Amniotic stem cell (primary cell): ENCODE data around the gene SIPA1.

ENCODE experiments used
- DNase-seq: peaks from one replicate; lab custom pipeline; 2025; lab: John Stamatoyannopoulos, UW

SIPA1 gene

DNA sequence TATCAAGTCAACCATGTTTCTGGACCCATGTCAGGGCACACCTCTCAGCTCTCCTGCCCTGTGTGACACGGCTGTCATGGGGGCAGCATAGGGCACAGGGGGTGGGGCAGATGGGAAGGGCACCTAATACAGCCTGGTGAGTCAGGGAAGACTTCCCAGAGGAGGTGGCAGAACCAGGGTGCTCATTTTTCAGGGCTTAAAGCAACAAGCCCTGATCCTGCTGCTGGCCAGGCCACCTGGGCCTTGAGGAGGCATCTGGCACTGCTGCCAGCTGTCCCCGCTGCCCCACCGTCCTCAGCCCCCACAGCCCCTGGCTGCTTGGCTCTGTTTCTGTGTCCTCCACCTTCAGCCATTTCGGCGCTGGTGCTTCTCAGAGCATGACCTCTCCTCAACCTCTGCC is 28.2 kb upstream of the SIPA1 start:
- DNase-seq = no peak

DNA sequence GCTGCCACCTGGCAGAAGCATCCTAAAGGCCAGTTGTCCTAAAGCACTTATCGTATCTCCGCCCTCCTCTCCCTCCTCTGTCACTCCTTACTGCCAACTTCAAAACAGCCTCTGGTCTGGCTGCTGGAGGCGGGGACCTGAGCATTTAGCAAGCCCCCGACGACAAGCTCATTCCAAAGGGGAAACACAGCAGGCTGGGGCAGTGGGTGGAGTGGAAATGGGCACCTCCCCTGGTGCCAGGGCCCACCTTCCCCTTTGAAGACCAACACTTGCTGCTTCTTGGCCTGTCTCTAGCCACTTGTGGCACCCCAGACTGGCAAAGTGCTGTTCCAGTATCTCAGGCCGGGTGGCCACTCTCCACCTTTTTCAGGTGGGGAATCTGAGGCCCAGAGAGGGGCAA is 27.5 kb upstream of the SIPA1 start:
- no peak for DNase-seq

DNA sequence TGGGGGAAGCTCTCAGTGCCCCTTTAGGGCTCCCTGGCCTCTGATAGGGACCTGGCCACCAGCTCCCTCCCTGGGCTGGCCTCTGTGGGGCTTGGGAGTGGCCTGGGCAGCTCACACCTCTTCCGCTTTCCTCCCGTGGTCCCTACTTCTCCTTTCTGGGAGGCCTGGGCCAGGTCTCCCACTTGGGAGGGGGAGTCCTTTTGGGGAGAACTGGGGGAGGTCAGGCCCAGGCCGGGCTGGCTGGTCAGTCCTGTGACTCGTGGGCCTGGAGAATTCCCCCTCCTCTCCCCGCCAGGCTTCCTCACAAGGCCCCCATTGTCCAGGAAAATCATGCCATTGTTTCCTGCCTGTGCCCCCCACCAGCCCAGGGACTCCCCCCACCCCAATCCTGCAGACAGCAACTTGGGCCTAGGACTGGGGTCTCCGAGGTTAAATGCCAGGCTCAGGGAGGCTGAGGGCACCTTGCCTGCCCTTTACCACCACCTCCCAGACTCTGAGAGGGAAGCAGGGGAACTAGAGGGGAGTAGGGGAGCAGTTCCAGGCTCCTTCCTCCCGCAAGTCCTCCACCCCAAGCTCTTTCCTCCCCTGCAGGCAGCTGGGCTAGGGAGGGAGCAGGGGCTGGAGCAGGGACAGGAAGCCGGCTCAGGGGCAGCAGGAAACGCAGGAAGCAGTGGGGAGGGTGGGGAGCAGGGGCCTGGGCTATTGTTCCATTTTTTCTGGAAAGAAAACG is 26.7 kb upstream of the SIPA1 start:
- no peak for DNase-seq

DNA sequence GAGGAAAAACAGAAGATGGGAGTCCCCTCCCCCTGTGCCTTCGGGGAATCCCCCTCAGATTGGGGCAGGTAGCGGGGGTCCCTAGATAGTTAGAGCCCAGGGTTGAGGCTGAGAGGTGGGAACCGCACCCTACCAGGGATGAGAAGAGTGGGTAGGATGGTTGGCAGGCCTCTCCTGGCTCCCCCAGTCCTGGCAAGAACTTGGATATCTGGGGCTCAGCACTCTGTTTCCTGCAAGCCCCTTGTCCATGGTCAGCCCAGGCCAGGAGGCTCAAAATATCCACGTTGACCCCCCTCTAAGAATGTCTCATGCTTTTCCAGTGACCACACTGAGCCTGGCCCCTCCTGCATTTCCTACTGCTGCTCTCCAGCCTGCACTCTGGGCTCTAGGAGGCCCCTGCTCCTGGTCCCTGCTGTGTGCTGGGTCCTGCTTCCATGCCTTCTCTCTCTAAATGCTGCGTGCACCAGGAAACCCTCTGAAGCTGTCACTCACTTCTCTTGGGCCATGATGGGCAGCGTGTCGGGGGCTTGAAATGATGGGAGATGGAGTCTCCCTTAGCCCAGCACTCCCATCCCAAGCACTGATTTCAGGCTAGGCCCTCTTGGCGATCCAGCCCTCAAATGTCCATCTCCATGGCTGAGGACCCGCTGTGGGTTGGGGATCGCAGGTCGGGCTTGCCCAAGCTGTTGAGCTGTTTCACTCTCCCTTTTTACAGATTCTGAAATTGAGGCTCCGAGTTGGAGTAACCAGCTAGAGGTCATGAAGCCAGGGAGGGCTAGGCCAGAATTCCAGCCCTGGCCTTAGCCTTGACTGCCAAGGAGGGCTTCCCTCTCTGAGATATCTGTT is 25.9 kb upstream of the SIPA1 start:
- no peak for DNase-seq

DNA sequence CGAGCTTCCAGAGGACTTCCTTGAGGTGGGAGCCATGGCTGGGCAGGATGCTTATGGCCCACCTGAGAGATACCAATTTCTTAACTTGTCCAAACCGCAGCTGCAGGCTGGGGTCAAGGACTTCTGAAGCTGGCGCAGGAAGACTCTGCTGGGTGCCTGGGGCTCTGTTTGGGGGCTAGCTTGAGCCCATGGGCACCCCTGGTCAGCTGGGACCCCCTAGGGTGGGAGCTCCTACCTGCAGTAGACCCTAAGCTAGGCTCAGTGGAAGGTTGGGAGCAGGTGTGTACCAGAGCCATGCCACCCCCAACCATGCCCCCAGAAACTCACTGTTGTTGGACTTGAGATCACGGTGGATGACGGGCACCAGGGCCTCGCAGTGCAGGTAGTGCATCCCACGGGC is 25.2 kb upstream of the SIPA1 start:
- DNase-seq = no peak

DNA sequence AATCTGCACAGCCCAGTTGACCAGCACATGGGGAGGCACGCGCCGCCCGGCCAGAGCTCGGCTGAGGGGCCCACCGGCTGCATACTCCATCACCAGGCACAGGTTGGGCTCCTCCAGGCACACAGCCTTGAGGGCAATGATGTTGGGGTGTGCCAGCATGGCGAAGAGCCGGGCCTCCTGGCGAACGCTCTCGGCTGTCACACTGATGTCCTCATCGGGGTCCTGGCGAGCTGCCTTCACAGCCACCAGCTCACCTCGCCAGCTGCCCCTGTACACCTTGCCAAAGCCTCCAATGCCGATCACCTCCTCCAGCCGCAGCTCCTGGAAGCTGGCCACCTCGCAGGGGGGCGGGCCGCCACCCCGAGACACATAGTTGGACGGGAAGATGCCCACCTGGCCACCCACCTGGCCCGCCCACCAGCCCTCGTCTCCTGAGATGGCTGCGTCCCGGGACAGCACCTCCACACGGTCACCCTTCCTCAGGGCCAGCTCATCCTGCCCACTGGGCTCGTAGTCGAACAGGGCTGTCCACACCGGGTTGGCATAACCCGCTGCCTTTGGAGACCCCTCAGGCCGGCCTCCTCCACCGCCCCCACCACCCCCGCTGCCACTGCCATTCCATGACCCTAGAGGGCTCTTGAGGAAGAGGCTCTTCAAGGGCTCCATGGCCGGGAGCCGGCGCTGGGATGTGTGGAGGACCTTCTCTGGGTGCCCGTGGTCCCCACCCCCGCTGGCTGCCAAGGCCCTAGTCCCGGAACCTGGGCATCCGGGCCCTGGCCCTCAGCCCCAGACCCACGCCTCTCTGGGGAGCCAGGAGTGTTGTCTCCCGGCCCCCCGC is 24.6 kb upstream of the SIPA1 start:
- no peak for DNase-seq

DNA sequence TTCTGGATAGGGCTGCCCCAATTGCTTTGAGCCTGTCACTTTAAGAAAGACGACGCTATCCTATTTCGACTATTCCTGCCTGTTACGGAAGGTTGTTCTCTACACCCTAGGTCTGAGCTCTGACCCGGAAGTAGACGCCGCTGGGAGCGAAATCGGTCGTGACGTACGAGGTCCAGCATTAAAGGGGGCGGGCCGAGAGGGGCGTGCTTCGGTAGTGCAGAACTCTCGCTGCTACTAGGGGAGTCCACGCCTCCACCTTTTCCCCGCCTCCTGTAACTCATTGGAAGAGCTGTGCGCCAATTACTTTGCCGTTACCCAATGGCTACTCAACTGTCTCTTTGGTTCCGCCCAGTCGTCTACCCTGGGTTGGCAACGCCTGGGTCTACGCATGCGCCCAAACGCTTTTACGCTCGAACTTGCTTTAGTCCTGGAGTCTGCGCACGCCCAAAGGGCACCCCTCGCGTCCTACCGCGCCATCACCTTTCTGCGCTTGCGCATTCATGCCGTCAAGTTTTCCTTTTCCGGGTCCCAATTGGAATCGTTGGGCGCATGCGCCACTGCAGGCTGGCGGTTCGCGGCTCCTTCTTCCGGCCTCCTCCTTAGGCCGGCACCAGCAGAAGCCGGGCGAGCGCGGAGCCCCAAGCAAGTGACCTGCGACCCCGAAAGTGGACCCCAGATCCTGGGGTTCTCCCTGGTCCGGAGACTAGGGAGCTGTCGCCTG is 22.5 kb upstream of the SIPA1 start, which contains the start of gene PCNX3:
PCNX3 (plus strand) TSS at position 548 of the 721 bp plus-strand sequence. CDS start 536 bp downstream, outside the sequence.
- DNase-seq = peak; percentile 100

DNA sequence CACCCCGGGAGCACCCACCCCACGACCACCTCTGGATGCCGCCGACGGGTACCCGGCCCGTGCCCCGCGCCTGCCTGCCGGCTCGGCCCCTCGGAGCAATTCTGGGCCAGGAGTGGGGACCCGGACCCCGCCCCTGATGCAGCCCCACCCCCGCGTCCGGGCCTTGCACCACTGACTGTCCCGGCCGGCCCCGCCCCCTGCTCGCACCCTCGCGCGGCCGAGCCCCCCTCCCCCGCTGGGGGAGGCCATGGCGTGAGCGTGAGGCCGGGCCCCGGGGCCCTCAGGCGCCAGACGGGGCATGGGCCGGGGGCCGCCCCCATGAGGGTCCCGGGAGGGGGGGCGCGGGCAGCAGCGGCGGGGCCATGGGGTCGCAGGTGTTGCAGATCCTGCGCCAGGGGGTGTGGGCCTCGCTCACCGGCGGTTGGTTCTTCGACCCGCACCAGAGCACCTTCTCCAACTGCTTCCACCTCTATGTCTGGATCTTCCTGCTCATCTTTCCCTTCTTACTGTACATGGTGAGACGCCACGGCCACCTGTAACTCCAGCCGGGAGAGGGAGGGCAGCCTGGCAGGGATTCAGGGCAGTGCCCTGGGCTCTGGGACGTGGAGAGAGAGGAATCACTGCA is 21.8 kb upstream of the SIPA1 start:
- DNase-seq = no peak

DNA sequence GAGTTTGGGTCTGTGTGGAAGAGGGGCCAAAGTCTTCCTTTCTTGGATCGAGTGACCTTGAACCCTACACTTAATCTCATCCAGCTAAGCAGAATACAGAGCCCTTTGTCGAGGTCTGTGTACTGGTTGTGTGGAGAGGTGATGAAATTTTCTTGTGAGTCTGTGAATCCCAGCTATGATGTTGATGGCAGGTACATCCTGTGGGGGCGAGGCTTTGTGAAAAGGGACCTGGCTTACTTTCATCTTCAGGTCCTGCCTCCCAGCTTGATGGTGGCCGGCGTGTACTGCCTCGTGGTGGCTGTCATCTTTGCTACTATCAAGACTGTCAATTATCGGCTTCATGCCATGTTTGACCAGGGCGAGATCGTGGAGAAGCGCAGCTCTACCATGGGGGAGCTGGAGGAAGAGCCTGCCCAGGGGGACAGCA is 21.3 kb upstream of the SIPA1 start:
- DNase-seq = no peak

DNA sequence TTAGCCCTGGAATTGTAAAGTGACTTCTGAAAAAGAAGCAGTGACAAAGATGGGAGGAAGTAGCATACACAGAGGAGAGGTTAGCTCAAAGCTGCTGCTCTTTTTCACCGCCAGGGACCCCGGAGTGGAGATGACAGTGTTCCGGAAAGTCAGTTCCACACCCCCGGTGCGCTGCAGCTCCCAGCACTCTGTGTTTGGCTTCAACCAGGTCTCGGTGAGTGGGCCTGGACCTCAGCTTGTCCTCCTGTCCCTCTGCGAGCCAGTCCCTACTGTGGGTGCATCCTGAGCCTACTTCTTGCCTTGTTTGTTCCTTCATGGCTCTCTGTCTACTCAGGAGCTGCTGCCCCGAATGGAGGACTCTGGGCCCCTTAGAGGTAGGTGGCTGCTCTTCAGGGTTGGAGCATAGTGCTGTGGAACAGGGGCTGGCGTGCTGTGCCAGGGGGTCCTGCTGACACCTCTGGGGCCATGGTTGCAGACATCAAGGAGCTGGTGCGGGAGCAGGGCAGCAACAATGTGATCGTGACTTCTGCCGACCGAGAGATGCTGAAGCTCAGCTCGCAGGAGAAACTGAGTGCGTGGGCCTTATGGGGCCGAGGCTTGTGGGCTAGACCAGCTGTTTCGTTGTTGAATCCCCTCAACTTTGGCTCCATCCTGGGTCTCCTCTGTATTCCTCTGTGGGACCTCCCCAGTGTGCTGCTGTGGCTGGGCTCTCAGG is 20.6 kb upstream of the SIPA1 start:
- no peak for DNase-seq

DNA sequence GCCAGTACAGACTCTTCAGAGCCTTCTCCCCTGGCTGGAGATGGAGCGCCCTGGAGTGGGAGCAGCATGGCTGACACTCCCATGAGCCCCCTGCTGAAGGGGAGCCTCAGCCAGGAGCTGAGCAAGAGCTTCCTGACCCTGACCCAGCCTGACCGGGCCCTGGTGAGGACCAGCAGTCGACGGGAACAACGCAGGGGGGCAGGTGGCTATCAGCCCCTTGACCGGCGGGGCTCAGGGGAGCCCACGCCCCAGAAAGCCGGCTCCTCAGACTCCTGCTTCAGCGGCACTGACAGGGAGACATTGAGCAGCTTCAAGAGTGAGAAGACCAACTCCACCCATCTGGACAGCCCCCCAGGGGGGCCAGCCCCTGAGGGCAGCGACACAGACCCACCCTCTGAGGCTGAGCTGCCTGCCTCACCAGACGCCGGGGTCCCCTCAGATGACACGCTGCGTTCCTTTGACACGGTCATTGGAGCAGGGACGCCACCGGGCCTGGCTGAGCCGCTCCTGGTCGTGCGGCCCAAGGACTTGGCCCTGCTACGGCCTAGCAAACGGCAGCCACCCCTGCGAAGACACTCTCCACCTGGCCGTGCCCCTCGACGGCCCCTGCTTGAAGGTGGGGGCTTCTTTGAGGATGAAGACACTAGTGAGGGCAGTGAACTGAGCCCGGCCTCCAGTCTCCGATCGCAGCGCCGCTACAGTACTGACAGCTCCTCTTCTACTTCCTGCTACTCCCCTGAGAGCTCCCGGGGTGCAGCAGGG is 19.7 kb upstream of the SIPA1 start:
- no peak for DNase-seq

DNA sequence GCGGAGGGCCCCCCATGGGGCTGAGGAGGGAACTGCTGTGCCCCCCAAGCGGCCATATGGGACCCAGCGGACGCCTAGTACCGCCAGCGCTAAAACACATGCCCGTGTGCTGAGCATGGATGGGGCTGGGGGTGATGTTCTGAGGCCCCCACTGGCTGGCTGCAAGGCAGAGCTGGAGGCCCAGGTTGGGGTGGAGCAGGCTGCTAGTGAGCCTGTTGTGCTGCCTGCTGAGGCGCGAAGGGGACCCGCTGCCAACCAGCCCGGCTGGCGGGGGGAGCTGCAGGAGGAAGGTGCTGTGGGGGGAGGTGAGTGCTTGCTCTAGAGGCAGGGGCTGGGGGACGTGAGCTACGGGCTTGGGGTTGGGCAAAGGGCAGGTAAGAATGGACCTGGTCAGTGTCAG is 19.1 kb upstream of the SIPA1 start:
- no peak for DNase-seq

DNA sequence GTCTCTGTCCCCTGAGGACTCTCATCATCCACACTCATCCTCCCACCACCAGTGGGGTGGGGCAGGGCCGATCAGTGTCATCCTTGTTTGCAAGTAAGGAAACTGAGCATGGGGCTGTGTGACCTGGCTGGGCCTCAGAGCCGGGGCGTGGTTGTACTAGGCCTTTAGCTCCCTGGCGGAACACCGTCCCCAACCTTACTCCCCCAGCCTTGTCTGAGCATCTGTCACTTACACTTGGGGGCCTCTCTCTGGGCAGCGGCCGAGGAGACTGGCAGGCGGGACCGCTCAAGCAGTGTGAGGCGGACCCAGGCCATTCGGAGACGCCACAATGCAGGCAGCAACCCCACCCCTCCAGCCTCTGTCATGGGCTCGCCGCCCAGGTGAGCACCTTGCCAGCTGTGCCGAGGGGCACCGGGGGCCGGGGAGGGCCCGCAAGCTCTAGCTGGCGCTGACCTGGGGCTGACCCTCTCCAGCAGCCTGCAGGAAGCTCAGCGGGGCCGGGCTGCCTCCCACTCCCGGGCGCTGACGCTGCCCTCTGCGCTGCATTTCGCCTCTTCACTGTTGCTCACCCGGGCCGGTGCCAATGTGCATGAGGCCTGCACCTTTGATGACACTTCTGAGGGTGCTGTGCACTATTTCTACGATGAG is 18.5 kb upstream of the SIPA1 start:
- no peak for DNase-seq

DNA sequence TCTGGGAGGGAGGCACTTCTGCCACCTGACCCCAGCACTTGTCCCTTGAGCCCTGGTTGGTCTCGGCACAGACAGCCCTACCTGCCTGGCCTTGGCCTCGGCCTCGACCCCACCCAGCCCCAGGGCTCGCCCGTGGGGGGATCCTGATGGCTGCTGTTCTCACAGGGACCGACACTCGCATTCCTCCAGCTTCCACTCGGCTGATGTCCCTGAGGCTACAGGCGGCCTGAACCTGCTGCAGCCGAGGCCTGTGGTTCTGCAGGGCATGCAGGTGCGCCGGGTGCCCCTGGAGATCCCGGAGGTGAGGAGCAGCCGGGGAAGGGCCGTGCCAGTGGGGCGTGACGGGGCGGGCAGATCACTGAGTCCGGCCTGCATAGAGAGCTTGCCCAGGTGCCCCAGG is 17.2 kb upstream of the SIPA1 start:
- no peak for DNase-seq

DNA sequence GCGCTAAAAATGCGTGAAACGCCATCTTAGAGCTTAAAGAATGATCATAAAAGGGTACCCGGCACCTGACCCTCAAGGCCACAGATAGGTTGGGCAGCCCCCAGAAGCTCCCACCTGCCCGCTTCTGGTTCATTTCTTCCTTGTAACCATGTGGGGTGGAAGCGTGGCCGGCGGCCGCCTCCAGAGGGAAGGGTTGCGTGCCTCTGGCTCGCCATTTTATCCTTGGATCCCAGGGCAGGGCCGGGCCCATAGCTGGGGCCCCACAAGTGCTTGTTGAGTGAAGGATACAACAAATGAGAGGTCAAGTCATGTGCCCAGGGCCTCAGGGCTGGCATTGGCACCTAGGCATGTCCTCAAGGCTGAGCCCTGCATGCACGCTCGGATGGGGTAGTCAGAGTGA is 16.4 kb upstream of the SIPA1 start:
- DNase-seq = no peak

DNA sequence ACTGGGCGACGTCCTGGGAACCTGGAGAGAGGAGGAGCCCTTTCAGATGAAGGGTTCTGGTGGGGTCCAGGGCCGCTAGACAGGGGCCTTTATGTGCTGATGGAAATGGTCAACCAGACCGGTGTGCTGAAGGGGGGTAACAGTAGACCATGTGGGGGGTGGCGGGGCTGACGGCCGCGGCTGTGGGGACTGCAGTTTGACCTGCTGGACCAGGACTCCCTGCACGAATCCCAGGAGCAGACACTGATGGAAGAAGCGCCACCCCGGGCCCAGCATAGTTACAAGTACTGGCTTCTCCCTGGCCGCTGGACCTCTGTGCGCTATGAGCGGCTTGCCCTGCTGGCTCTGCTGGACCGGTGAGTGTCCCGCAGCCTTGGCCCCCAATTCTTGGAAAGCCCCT is 15.9 kb upstream of the SIPA1 start:
- no peak for DNase-seq

DNA sequence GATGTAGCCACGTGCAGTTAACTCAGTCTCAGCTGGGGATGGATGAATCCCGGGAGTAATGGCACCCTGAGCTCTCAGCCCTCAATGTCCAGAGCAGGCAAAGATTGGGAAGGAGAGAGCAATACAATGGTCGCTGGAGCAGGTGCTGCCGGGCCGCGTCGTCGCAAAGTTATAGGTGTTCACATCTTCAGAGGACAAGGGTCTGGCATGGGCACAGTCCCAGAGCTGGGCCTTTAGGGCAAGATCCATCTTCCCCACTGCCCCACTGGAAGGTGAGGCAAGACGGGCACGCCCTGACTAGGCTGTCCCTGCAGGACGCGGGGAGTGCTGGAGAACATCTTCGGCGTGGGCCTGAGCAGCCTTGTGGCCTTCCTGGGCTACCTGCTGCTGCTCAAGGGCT is 14.7 kb upstream of the SIPA1 start:
- DNase-seq = no peak

DNA sequence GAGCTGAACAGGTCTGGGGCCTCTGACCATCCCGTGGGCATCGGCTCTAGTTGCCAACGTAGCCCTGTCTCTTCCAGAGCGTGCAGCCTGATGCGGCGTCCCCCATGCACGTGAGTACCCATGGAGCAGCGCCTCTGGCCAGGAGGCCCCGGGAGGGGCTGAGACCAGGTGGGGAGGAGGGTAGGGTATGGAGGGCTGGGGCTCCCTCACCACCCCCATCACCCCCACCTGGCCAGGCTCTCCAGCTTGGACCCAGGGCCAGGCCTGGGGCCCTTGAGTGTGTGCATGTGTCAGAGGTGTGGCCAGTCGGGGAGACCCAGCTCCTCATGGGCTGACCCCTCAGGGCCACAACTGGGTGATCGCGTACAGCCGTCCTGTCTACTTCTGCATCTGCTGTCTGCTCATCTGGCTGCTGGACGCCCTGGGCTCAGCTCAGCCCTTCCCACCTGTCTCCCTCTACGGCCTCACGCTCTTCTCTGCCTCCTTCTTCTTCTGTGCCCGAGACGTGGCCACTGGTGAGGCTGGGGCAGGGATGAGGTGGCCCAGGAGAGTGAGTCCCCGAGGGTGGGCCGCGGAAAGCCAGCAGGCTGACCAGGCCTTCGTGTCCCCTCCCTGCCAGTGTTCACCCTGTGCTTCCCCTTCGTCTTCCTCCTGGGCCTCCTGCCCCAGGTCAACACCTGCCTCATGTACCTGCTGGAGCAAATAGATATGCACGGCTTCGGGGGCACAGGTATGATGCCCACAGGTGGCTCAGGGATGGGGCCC is 13.9 kb upstream of the SIPA1 start:
- no peak for DNase-seq
